GM12891 (cell line): ENCODE measurements around the gene SLC44A1.

ENCODE experiments used
- POLR2AphosphoS5 ChIP-seq: IDR thresholded peaks from 2 replicates; pipeline ENCODE4 v1.6.1; 2011; ENCODE audit warnings: low read depth, low read length, control low read depth
- POU2F2 ChIP-seq: IDR thresholded peaks from 2 replicates; pipeline ENCODE4 v1.6.1; 2011; ENCODE audit warnings: low read depth, mild to moderate bottlenecking, control low read depth, low read length, moderate library complexity
- TAF1 ChIP-seq: IDR thresholded peaks from 2 replicates; pipeline ENCODE4 v1.6.1; 2011; ENCODE audit warnings: low read depth, low read length, control low read depth

- TF ChIP-seq POLR2AphosphoS5 = no peak
- TF ChIP-seq POU2F2 = no peak
- TF ChIP-seq TAF1 = no peak
Measured at GRCh38 chr9:105359892-105360291, 115.4 kb downstream of the SLC44A1 start.
